DND-41 (cell line): Measurements from ENCODE around the gene UBE2J1.

Source experiments
- EZH2 ChIP-seq: IDR thresholded peaks from 3 replicates; pipeline ENCODE4 v1.6.1; 2012; ENCODE audit warnings: borderline replicate concordance, low read depth, mild to moderate bottlenecking, moderate library complexity, low read length, inconsistent platforms; ENCODE audit not compliant: severe bottlenecking
- TF ChIP-seq, protein P1 (sequence below): IDR thresholded peaks from 2 replicates; pipeline ENCODE4 v1.5.1; 2012; ENCODE audit warnings: borderline replicate concordance, low read length, moderate library complexity, mild to moderate bottlenecking; ENCODE audit not compliant: poor library complexity, severe bottlenecking; ENCODE audit errors: extremely low read depth

DNA sequence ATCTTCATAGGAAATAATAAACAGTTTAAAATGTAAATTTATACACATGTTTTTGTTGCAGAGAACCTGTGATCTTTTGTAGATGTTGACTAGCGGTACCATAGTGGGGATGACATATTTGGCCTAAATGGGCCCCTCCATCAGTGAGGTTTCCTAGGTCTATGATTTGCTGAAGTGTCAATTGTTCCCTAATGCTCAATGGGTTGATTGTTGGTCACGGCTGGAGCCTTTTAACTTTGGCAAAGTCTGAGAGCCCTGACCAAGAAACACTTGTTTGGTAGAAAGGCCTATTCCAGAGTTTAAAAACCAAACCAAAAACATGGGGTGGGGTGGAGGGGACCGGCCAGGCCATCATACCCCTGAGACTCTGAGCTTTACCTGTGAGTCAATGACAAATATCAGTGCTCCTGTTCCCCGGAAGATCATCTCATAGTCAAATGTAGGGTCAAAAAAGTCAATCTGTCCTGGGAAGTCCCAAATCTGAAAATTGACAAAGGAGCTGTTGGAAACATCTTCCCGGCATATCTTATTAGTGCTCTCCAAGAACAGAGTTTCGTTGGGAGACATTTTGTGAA lies 34.5 kb upstream of the UBE2J1 start:
- TF ChIP-seq, protein P1, sequence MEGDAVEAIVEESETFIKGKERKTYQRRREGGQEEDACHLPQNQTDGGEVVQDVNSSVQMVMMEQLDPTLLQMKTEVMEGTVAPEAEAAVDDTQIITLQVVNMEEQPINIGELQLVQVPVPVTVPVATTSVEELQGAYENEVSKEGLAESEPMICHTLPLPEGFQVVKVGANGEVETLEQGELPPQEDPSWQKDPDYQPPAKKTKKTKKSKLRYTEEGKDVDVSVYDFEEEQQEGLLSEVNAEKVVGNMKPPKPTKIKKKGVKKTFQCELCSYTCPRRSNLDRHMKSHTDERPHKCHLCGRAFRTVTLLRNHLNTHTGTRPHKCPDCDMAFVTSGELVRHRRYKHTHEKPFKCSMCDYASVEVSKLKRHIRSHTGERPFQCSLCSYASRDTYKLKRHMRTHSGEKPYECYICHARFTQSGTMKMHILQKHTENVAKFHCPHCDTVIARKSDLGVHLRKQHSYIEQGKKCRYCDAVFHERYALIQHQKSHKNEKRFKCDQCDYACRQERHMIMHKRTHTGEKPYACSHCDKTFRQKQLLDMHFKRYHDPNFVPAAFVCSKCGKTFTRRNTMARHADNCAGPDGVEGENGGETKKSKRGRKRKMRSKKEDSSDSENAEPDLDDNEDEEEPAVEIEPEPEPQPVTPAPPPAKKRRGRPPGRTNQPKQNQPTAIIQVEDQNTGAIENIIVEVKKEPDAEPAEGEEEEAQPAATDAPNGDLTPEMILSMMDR, result no peak
- TF ChIP-seq EZH2, result no peak
